Activated naive CD4-positive, alpha-beta T cell treated with anti-CD3 and anti-CD28 coated beads, Interleukin-2, amount 50 U/mL, for 72 hours (primary cell): Measurements from ENCODE around the gene ADGRB2. TPM values are rescaled to one million over a fixed set of nuclear protein-coding genes. Genes with fewer than 3 reads are reported as not detected.
A peak's percentile ranks its signal among the peaks of the same experiment; 100 is the strongest.

Experiments
- ATAC-seq, 2 donors: fragments of 150-1000 bp; cut with Tn5 transposase; 2 replicates each; pipeline ENCODE4 v1.10.0; 2021; ENCODE audit warnings: mild to moderate bottlenecking in 2 of 2, moderate library complexity in 2 of 2
- DNase-seq, 2 donors: peaks; one replicate each; pipeline ENCODE4 v3.0.0; 2021 to 2022; ENCODE audit warnings: low spot score in 2 of 2
- H3K27ac Mint-ChIP-seq, 2 donors: one replicate each; pipeline ENCODE4 v1.8.0; 2022; ENCODE audit warnings: mild to moderate bottlenecking in 2 of 2, mixed read lengths in 2 of 2
- H3K36me3 Mint-ChIP-seq, 2 donors: one replicate each; pipeline ENCODE4 v1.8.0; 2022; ENCODE audit warnings: mixed read lengths in 2 of 2
- H3K9me3 Mint-ChIP-seq, 2 donors: one replicate each; pipeline ENCODE4 v1.8.0; 2022; ENCODE audit warnings: mixed read lengths in 2 of 2
- total RNA-seq, 2 donors: library from RNA; stranded (reverse); gene quantifications; one replicate each; pipeline ENCODE4 v1.2.3, GENCODE V29; 2022

The ADGRB2 gene
- total RNA-seq, 2 donors from 2014 or later, result 0.49 to 1.1 TPM

GRCh38 chr1:31697369-31697984, 66.7 kb downstream of the ADGRB2 start:
- DNase-seq (no peak), ATAC-seq (no peak)
- Mint-ChIP-seq H3K27ac (no peak overlapping the region), H3K36me3 (no peaks in the 10 kb centered on the region), H3K9me3 (no peaks in the 10 kb centered on the region)

- no peaks in the 10 kb centered on the region for H3K9me3 Mint-ChIP-seq
- H3K27ac Mint-ChIP-seq, result no peak overlapping the region
- DNase-seq (no peak), ATAC-seq (no peak)
- H3K36me3 Mint-ChIP-seq, result no peaks in the 10 kb centered on the region
These were observed 67.9 kb downstream of the ADGRB2 start for GRCh38 chr1:31696242-31696641.

GRCh38 chr1:31695327-31695726, 68.8 kb downstream of the ADGRB2 start:
- ATAC-seq, result no peak
- H3K9me3 Mint-ChIP-seq, result no peaks in the 10 kb centered on the region
- no peak for DNase-seq
- no peaks in the 10 kb centered on the region for H3K36me3 Mint-ChIP-seq
- H3K27ac Mint-ChIP-seq, result no peak overlapping the region

- no peak for DNase-seq
- Mint-ChIP-seq H3K9me3 (no peaks in the 10 kb centered on the region), H3K36me3 (no peaks in the 10 kb centered on the region), H3K27ac (no peak overlapping the region)
- ATAC-seq, result no peak
These were observed 69.2 kb downstream of the ADGRB2 start for GRCh38 chr1:31694964-31695313.

- ATAC-seq (no peak), DNase-seq (no peak)
- no peak overlapping the region for H3K27ac Mint-ChIP-seq
- H3K36me3 Mint-ChIP-seq, result no peaks in the 10 kb centered on the region
- H3K9me3 Mint-ChIP-seq, result no peaks in the 10 kb centered on the region
These were observed 69.8 kb downstream of the ADGRB2 start for GRCh38 chr1:31694069-31694963.

- ATAC-seq, result no peak
- DNase-seq, result no peak
- Mint-ChIP-seq H3K9me3 (no peaks in the 10 kb centered on the region), H3K36me3 (no peaks in the 10 kb centered on the region), H3K27ac (no peak overlapping the region)
These were observed 70.9 kb downstream of the ADGRB2 start for GRCh38 chr1:31693231-31693630.

GRCh38 chr1:31691951-31692350, 72.2 kb downstream of the ADGRB2 start:
- H3K36me3 Mint-ChIP-seq, result no peaks in the 10 kb centered on the region
- DNase-seq, result no peak
- H3K27ac Mint-ChIP-seq, result no peak overlapping the region
- ATAC-seq, result no peak
- no peaks in the 10 kb centered on the region for H3K9me3 Mint-ChIP-seq

- H3K36me3 Mint-ChIP-seq, result no peaks in the 10 kb centered on the region
- ATAC-seq, result no peak
These were observed 72.7 kb downstream of the ADGRB2 start for GRCh38 chr1:31691446-31691845.

GRCh38 chr1:31690921-31691320, 73.2 kb downstream of the ADGRB2 start:
- no peaks in the 10 kb centered on the region for H3K36me3 Mint-ChIP-seq
- H3K27ac Mint-ChIP-seq, result peak overlapping the region in 1 of 2 donors; percentile 65
- ATAC-seq (no peak), DNase-seq (no peak)
- no peaks in the 10 kb centered on the region for H3K9me3 Mint-ChIP-seq

More at GRCh38 chr1:31691446-31691845, 72.7 kb downstream of the ADGRB2 start:
- no peaks in the 10 kb centered on the region for H3K9me3 Mint-ChIP-seq
- no peak overlapping the region for H3K27ac Mint-ChIP-seq
- DNase-seq, result no peak

GRCh38 chr1:31689854-31690253, 74.3 kb downstream of the ADGRB2 start:
- no peak for DNase-seq
- ATAC-seq, result no peak
- Mint-ChIP-seq H3K36me3 (no peaks in the 10 kb centered on the region), H3K27ac (no peak overlapping the region), H3K9me3 (no peaks in the 10 kb centered on the region)

GRCh38 chr1:31689379-31689778, 74.8 kb downstream of the ADGRB2 start:
- no peak for ATAC-seq
- DNase-seq, result no peak
- Mint-ChIP-seq H3K36me3 (no peaks in the 10 kb centered on the region), H3K9me3 (no peaks in the 10 kb centered on the region), H3K27ac (no peak overlapping the region)

GRCh38 chr1:31688233-31688918, 75.8 kb downstream of the ADGRB2 start:
- no peak for DNase-seq
- H3K9me3 Mint-ChIP-seq, result no peaks in the 10 kb centered on the region
- no peak for ATAC-seq
- H3K27ac Mint-ChIP-seq, result no peak overlapping the region
- H3K36me3 Mint-ChIP-seq, result no peaks in the 10 kb centered on the region

- DNase-seq (no peak), ATAC-seq (no peak)
- H3K36me3 Mint-ChIP-seq, result no peaks in the 10 kb centered on the region
- no peaks in the 10 kb centered on the region for H3K9me3 Mint-ChIP-seq
- H3K27ac Mint-ChIP-seq, result no peak overlapping the region
These were observed 76.5 kb downstream of the ADGRB2 start for GRCh38 chr1:31687601-31688000.

- Mint-ChIP-seq H3K9me3 (no peaks in the 10 kb centered on the region), H3K36me3 (no peaks in the 10 kb centered on the region), H3K27ac (no peak overlapping the region)
- no peak for ATAC-seq
- no peak for DNase-seq
These were observed 78.3 kb downstream of the ADGRB2 start for GRCh38 chr1:31685795-31686194.

GRCh38 chr1:31683997-31684396, 80.1 kb downstream of the ADGRB2 start:
- no peaks in the 10 kb centered on the region for H3K36me3 Mint-ChIP-seq
- peak in 1 of 2 donors; percentile 68 for ATAC-seq
- no peak for DNase-seq
- H3K9me3 Mint-ChIP-seq, result no peaks in the 10 kb centered on the region
- H3K27ac Mint-ChIP-seq, result no peak overlapping the region

- no peak for DNase-seq
- ATAC-seq, result no peak
- no peaks in the 10 kb centered on the region for H3K36me3 Mint-ChIP-seq
- no peak overlapping the region for H3K27ac Mint-ChIP-seq
- H3K9me3 Mint-ChIP-seq, result no peaks in the 10 kb centered on the region
These were observed 82.7 kb downstream of the ADGRB2 start for GRCh38 chr1:31681415-31681814.

- ATAC-seq, result no peak
- Mint-ChIP-seq H3K27ac (no peak overlapping the region), H3K9me3 (no peaks in the 10 kb centered on the region), H3K36me3 (no peaks in the 10 kb centered on the region)
- DNase-seq, result no peak
These were observed 84.4 kb downstream of the ADGRB2 start for GRCh38 chr1:31679676-31680230.
